SJSA1 (cell line): Measurements from ENCODE around the gene ENPP3. TPM values are rescaled to one million over a fixed set of nuclear protein-coding genes. Genes with fewer than 3 reads are reported as not detected.
"Not testable (repeated sequence)": the region's sequence is repeated elsewhere in the genome, so short reads cannot be mapped to it uniquely, and the experiment has no call there.

Experiments used
- DNase-seq, 2 experiments: peaks; one replicate each; pipeline ENCODE4 v3.0.0-alpha.2; 2015 to 2020; ENCODE audit warnings: low spot score in 2 of 2, low read depth in 1 of 2
- H3K27ac ChIP-seq: fragments of 250-450 bp; sonication (Bioruptor Pico); 2 replicates; pipeline ENCODE4 v1.5.1; 2020; ENCODE audit warnings: mild to moderate bottlenecking, moderate library complexity
- H3K27me3 ChIP-seq: fragments of 250-450 bp; sonication (Bioruptor Pico); replicated peaks from 2 replicates; pipeline ENCODE4 v1.5.1; 2020; ENCODE audit warnings: mild to moderate bottlenecking, moderate library complexity
- H3K36me3 ChIP-seq: fragments of 250-450 bp; sonication (Bioruptor Pico); 2 replicates; pipeline ENCODE4 v1.5.1; 2020; ENCODE audit warnings: mild to moderate bottlenecking
- H3K4me1 ChIP-seq: fragments of 250-450 bp; sonication (Bioruptor Pico); replicated peaks from 2 replicates; pipeline ENCODE4 v1.6.1; 2021; ENCODE audit warnings: mild to moderate bottlenecking
- H3K4me3 ChIP-seq: fragments of 250-450 bp; sonication (Bioruptor Pico); 2 replicates; pipeline ENCODE4 v1.5.1; 2020; ENCODE audit warnings: mild to moderate bottlenecking
- H3K9me3 ChIP-seq: fragments of 250-450 bp; sonication (Bioruptor Pico); replicated peaks from 2 replicates; pipeline ENCODE4 v1.5.1; 2020; ENCODE audit warnings: mild to moderate bottlenecking
- total RNA-seq: library from RNA; depleted of rRNA; stranded (reverse); fragments of >200 nt; shearing (Covaris generic); gene quantifications from 2 replicates; pipeline ENCODE4 v1.2.3, GENCODE V29; 2014

Gene ENPP3
- total RNA-seq, 1 experiment from 2014 or later: 0.05 TPM

DNA sequence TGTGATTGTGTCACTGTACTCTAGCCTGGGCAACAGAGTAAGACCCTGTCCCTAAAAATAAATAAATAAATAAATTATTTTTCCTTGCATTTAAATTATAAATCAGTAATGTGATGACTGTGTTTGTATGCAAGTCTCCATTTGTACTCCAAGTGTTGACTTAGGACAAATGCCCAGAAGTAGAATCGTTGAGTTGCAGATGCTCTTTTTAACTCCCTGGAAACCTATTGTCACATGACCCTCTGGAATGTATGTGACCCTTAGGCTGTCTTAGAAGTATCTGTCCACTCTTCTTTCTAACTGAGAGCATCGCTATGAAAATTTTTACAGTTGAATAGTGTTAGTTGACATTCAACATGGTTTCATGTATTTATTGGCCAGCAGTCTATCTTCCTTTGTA, 45.3 kb downstream of the ENPP3 start:
- peaks cover 10% of the 10 kb centered on the region for H3K4me1 ChIP-seq
- DNase-seq: no peak
- no peaks in the 10 kb centered on the region for H3K9me3 ChIP-seq
- H3K27me3 ChIP-seq: no peaks in the 10 kb centered on the region
- H3K4me3 ChIP-seq: no peak overlapping the region
- H3K36me3 ChIP-seq: no peaks in the 10 kb centered on the region
- no peak overlapping the region for H3K27ac ChIP-seq

DNA sequence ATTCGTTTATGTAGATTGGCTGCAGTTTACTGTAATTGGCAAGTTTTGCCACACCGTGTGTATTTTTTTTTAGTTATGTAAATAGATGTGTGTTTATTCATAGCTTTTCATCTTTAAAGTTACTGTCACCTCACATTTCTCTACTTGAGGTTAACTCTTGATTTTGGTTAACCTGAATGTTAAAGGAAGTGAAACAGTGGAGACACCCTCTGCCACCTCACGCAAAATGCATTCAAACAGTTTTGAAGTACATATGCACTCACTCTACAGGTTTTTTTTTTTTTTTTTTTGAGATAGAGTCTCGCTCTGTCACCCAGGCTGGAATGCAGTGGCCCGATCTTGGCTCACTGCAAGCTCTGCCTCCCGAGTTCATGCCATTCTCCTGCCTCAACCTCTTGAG, 46.4 kb downstream of the ENPP3 start:
- no peak overlapping the region for H3K4me3 ChIP-seq
- no peak overlapping the region for H3K27ac ChIP-seq
- no peaks in the 10 kb centered on the region for H3K27me3 ChIP-seq
- H3K36me3 ChIP-seq: no peaks in the 10 kb centered on the region
- DNase-seq: no peak
- H3K9me3 ChIP-seq: no peaks in the 10 kb centered on the region
- peaks cover 10% of the 10 kb centered on the region for H3K4me1 ChIP-seq

DNA sequence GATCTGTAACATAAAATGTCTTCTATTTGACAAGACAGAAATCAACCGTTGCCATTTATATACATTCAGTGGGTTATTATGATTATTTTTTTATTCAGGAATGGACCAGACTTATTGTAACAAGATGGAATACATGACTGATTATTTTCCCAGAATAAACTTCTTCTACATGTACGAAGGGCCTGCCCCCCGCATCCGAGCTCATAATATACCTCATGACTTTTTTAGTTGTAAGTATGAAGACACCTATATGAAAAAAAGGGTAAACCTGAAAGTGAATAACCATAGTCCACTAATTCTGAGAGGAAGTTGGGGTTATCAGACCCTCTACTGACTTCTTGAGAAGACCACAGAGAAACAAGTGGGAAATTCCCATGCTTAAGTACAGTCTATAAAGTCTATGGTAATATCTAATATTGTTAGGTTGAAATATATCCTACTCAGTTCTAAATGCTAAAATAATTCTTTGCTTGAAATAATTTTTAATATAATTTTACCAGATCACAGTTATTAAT, 48.2 kb downstream of the ENPP3 start:
- H3K27ac ChIP-seq: no peak overlapping the region
- H3K9me3 ChIP-seq: no peaks in the 10 kb centered on the region
- DNase-seq: no peak
- H3K4me1 ChIP-seq: peaks cover 10% of the 10 kb centered on the region
- no peaks in the 10 kb centered on the region for H3K27me3 ChIP-seq
- no peak overlapping the region for H3K4me3 ChIP-seq
- no peaks in the 10 kb centered on the region for H3K36me3 ChIP-seq

DNA sequence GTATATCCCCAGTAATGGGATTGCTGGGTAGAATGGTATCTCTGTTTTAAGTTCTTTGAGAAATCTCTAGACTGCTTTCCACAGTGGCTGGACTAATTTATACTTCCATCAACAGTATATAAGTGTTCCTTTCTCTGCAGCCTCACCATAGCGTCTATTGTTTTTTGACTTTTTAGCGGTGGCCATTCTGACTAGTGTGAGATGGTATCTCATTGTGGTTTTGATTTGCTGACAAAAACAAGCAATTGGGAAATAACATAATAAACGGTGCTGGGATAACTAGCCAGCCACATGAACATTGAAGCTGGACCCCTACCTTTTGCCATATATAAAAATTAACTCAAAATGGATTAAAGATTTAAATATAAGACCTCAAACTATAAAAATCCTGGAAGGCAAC, 49.9 kb downstream of the ENPP3 start:
- no peak overlapping the region for H3K4me3 ChIP-seq
- H3K27me3 ChIP-seq: no peaks in the 10 kb centered on the region
- H3K9me3 ChIP-seq: no peaks in the 10 kb centered on the region
- H3K36me3 ChIP-seq: no peaks in the 10 kb centered on the region
- H3K4me1 ChIP-seq: peaks cover 10% of the 10 kb centered on the region
- peak in 1 of 2 experiments; percentile 31 for DNase-seq
- H3K27ac ChIP-seq: no peak overlapping the region

DNA sequence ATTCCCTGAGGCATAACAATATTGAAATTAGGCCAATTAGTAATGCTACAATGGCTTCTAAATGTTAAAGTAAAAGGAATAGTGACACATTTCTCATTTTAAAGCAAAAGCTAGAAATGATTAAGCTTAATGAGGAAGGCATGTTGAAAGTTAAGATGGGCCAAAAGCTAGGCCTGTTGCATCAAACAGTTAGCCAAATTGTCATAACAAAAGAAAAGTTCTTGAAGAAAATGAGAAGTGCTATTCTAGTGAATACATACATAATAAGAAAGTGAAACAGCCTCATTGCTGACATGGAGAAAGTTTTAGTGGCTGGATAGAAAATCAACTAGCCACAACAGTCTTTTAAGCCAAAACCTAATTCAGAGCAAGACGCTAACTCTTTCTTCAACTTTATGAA, 51.2 kb downstream of the ENPP3 start:
- Histone ChIP-seq H3K36me3 (no peaks in the 10 kb centered on the region), H3K4me1 (peaks cover 10% of the 10 kb centered on the region), H3K27ac (no peak overlapping the region), H3K4me3 (no peak overlapping the region), H3K27me3 (no peaks in the 10 kb centered on the region), H3K9me3 (no peaks in the 10 kb centered on the region)
- no peak for DNase-seq

DNA sequence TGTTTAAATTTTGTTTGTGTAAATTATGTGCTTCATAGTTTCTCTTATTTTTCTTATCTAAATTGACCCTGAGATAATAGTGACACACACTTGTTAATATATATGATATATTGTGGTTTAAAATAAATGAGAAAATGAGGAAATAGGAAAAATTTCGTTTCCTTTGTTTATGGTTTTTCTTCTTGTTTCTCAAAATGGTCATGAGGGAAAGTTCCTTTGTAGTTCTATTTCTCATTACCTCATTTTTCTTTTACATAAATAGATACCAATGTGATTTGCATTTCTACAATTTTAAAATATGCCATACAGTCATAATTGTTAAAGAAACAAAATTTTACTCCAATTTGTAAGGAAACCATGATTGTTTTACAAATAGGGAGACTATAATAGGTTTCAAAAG, 54.9 kb downstream of the ENPP3 start:
- H3K27ac ChIP-seq: no peak overlapping the region
- no peak for DNase-seq
- H3K9me3 ChIP-seq: no peaks in the 10 kb centered on the region
- peaks cover 4% of the 10 kb centered on the region for H3K4me1 ChIP-seq
- no peak overlapping the region for H3K4me3 ChIP-seq
- no peaks in the 10 kb centered on the region for H3K36me3 ChIP-seq
- no peaks in the 10 kb centered on the region for H3K27me3 ChIP-seq

DNA sequence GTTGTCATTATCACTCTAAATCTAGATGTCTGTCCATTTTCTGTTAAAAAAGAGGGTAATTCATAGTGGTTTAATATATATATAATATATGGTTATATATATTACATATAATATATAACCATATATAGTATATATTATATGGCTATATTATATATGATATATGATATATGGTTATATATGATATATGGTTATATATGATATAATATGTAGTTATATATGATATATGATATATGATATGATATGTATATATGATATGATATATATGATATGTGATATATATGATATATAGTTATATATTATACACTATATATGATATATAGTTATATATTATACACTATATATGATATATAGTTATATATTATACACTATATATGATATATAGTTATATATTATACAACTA, 55.5 kb downstream of the ENPP3 start:
- H3K4me3 ChIP-seq: no peak overlapping the region
- H3K27ac ChIP-seq: no peak overlapping the region
- no peaks in the 10 kb centered on the region for H3K9me3 ChIP-seq
- H3K36me3 ChIP-seq: no peaks in the 10 kb centered on the region
- no peak for DNase-seq
- H3K4me1 ChIP-seq: no peaks in the 10 kb centered on the region
- H3K27me3 ChIP-seq: no peaks in the 10 kb centered on the region

DNA sequence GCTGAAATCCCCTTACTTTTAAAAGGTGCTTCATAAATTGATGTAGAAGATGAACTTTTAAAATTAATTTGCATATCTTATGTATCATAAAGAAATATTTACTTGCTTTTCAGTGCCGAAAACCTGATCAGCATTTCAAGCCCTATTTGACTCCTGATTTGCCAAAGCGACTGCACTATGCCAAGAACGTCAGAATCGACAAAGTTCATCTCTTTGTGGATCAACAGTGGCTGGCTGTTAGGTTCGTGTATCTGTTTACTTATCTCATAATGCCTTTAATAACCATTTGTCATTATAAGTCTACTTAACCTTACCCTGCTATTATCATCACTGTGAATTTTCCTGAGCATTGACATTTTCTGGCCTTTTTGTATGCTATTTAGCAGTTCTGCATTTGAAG, 56.3 kb downstream of the ENPP3 start:
- Histone ChIP-seq H3K4me1 (no peaks in the 10 kb centered on the region), H3K9me3 (no peaks in the 10 kb centered on the region), H3K4me3 (no peak overlapping the region), H3K27me3 (no peaks in the 10 kb centered on the region), H3K36me3 (no peaks in the 10 kb centered on the region), H3K27ac (no peak overlapping the region)
- no peak for DNase-seq

DNA sequence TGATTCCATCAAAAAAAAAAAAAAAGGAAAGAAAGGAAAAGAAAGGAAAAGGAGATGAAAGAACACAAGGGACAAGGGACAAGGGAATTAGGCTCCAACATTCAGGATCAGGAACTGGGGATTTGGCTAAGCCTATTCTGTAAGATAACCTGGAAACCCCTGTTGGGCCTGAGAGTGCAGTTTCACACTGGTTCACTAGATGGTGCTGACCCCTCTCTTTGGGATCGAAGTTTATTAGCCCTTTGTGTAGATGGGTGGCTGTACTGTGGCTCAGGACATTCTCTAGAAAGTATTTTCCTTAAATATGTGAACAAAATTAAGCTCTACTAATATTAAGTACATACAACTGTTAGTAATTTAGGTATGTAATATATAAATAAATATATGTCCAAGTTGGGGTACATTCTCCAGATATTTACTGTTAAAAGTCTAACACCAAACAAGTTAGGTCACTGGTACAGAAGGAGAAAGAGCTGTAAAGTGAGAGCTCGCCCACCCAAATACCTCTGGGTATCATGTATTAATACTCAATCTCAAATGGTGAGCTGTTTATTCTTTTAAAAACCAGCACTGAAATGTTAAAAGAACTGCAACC, 57.8 kb downstream of the ENPP3 start:
- Histone ChIP-seq H3K27me3 (no peaks in the 10 kb centered on the region), H3K4me3 (no peak overlapping the region), H3K9me3 (no peaks in the 10 kb centered on the region), H3K27ac (no peak overlapping the region), H3K36me3 (no peaks in the 10 kb centered on the region), H3K4me1 (no peaks in the 10 kb centered on the region)
- DNase-seq: peak; percentile 61 to 65

DNA sequence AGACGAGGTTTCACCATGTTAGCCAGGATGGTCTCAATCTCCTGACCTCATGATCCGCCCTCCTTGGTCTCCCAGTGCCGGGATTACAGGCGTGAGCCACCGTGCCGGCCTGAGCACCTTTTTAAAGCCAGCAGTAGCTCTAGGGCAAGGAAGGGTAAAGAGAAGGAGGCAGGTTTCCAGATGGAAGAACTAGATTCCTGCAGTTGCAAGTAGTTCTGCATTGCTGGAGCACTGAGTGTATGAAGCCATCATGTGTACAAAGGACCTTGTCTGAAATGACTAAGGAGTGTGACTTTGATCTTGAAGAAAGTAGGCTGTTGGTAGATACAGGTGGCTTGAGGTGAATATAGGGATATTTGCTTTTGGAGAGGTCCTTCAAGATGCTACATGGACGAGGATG, 59.9 kb downstream of the ENPP3 start:
- no peak overlapping the region for H3K4me3 ChIP-seq
- H3K27ac ChIP-seq: no peak overlapping the region
- DNase-seq: no peak
- no peaks in the 10 kb centered on the region for H3K36me3 ChIP-seq
- no peaks in the 10 kb centered on the region for H3K27me3 ChIP-seq
- H3K4me1 ChIP-seq: no peaks in the 10 kb centered on the region
- no peaks in the 10 kb centered on the region for H3K9me3 ChIP-seq

DNA sequence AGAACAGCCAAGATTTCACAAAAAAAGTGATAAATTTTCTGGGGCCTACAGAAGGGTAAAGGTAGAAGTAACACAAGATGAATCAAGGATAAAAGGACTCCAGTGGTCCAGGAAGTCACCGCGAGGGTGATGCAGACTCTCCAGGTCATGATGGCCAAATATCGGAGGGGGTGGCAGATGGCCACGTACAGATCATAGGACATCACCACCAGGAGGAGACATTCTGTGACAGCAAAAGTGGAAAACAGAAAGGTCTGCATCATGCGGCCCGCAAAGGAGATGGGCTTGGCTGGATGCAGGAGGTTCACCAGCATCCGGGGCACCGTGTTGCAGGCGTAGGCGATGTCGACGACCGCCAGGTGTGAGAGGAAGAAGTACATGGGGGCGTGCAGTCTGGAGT, 63.7 kb downstream of the ENPP3 start:
- H3K36me3 ChIP-seq, H3K27ac ChIP-seq, DNase-seq, H3K9me3 ChIP-seq, H3K4me3 ChIP-seq, H3K27me3 ChIP-seq, H3K4me1 ChIP-seq: not testable (repeated sequence)

DNA sequence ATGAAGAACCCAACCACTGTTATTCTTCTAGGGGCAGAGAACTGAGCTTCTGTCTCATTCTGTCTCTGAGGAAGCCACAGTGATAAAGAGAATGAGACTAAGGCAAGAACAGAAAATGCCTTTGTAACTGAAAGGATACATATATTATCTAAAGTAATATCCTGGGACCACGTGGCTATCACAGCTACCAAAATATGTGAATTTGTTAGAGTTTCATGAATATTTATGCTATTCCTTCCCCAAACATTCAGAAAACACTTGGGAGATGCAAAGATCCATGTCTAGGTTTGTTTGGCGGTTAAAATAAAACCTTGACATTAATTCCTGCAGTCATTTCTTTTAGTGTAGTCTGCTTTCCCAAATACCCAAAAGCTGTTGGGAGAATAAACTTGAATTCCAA, 66.8 kb downstream of the ENPP3 start:
- H3K27ac ChIP-seq, H3K36me3 ChIP-seq, DNase-seq, H3K4me1 ChIP-seq, H3K27me3 ChIP-seq, H3K4me3 ChIP-seq, H3K9me3 ChIP-seq: not testable (repeated sequence)

DNA sequence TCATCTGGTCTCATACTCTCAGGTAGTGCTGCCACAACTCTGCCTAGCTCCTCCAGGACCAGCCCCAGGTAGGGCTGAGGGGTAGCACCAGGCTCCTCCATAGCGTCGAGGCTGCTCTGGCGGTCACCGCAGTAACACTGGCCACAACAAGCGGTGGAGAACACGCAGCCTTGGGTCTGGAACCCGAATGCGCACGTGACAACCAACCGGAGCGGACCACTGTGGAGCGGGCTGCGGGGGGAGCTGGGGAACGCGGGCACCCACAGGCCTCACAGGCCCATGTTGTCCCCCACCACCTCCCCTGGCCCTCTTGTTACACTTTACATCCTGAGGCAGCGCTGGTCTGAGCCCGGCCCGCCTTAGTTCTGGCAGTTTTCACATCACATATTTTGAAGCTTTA, 73.8 kb downstream of the ENPP3 start, which contains the start of gene CTAGE9:
Gene CTAGE9, minus strand, starts transcription at position 101 of the 400 bp plus-strand sequence. Its CDS starts 0 bp downstream, at position 101.
- not testable (repeated sequence) for H3K27ac ChIP-seq, H3K9me3 ChIP-seq, H3K36me3 ChIP-seq, H3K4me3 ChIP-seq, H3K4me1 ChIP-seq, H3K27me3 ChIP-seq, DNase-seq

DNA sequence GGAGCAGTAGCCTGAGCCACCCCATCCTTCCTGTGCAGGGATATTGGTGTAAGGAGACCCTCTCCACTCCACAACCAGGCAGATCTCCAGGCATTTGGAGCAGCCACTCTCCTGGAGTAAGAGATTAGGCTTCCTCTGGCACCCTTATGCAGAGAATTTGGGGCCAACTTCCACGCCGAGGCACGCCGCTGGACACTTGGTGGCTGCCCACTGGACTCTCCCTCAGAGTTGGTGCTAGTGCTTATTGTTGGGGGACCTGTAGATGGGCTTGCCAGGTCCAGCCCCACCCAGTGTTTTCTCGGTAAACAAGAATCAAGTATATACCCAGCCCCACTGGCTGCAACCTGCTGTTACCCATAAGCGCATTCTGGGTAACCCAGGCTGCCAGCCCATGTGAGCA, 78.5 kb downstream of the ENPP3 start:
- DNase-seq, H3K27ac ChIP-seq, H3K9me3 ChIP-seq, H3K36me3 ChIP-seq, H3K4me3 ChIP-seq, H3K27me3 ChIP-seq, H3K4me1 ChIP-seq: not testable (repeated sequence)
